Measurements from ENCODE around the gene RPA3. TPM values are rescaled to one million over a fixed set of nuclear protein-coding genes. Genes with fewer than 3 reads are reported as not detected.

RPA3 gene
- total RNA-seq, 2 donors from 2014 or later, result 0.66 to 6.0 TPM

- H3K4me3 ChIP-seq, result no peak overlapping the region
- no peaks in the 10 kb centered on the region for H3K27me3 ChIP-seq
- TF ChIP-seq POLR2A (IDR thresholded peaks at IDR 0.05), result no peak
- peaks cover 50% of the 10 kb centered on the region for H3K4me1 ChIP-seq
- H3K9me3 ChIP-seq, result no peaks in the 10 kb centered on the region
- intact Hi-C loops (cut with DNase I), result no loop called here
- no peak for ATAC-seq
- H3K27ac ChIP-seq, result no peak overlapping the region
- DNase-seq, result no peak
- no peaks in the 10 kb centered on the region for H3K36me3 ChIP-seq (replicated peaks in 1 of 2; ENCODE audit: insufficient read depth in 1 of 2, low read depth in 2 of 2)
These were observed 18.4 kb downstream of the RPA3 start for GRCh38 chr7:7699970-7700369.

- intact Hi-C loops (cut with DNase I), result no loop called here
- H3K9me3 ChIP-seq, result no peaks in the 10 kb centered on the region
- DNase-seq (no peak), ATAC-seq (no peak)
- no peak overlapping the region for H3K4me3 ChIP-seq
- H3K27me3 ChIP-seq, result no peaks in the 10 kb centered on the region
- H3K36me3 ChIP-seq (replicated peaks in 1 of 2; ENCODE audit: insufficient read depth in 1 of 2, low read depth in 2 of 2), result no peaks in the 10 kb centered on the region
- no peak overlapping the region for H3K27ac ChIP-seq
- TF ChIP-seq CTCF (IDR thresholded peaks at IDR 0.05) (no peak), POLR2A (IDR thresholded peaks at IDR 0.05) (no peak)
- peaks cover 54% of the 10 kb centered on the region for H3K4me1 ChIP-seq
These were observed 19.0 kb downstream of the RPA3 start for GRCh38 chr7:7699380-7699779.

- WGBS, 2 donors, result 71 to 94% methylated on average over 2 of the region's 2 CpGs
- Histone ChIP-seq H3K9me3 (no peaks in the 10 kb centered on the region), H3K36me3 (replicated peaks in 1 of 2; ENCODE audit: insufficient read depth in 1 of 2, low read depth in 2 of 2) (no peaks in the 10 kb centered on the region), H3K4me1 (peaks cover 54% of the 10 kb centered on the region), H3K27me3 (no peaks in the 10 kb centered on the region), H3K27ac (no peak overlapping the region), H3K4me3 (no peak overlapping the region)
- ATAC-seq, result no peak
- no peak for DNase-seq
- intact Hi-C loops (cut with DNase I), result no loop called here
- TF ChIP-seq CTCF (IDR thresholded peaks at IDR 0.05) (no peak), POLR2A (IDR thresholded peaks at IDR 0.05) (no peak)
These were observed 19.5 kb downstream of the RPA3 start for GRCh38 chr7:7698930-7699329.

GRCh38 chr7:7696458-7697119, 21.8 kb downstream of the RPA3 start:
- intact Hi-C loops (cut with DNase I), result no loop called here
- DNase-seq (peak in 3 of 4 donors; percentile 28 to 44 (median 40)), ATAC-seq (peak; percentile 98)
- H3K9me3 ChIP-seq, result no peaks in the 10 kb centered on the region
- TF ChIP-seq POLR2A (IDR thresholded peaks at IDR 0.05) (no peak), CTCF (IDR thresholded peaks at IDR 0.05) (no peak)
- peak overlapping the region; percentile 32 to 80 (median 56) for H3K27ac ChIP-seq
- H3K36me3 ChIP-seq (replicated peaks in 1 of 2; ENCODE audit: insufficient read depth in 1 of 2, low read depth in 2 of 2), result no peaks in the 10 kb centered on the region
- H3K27me3 ChIP-seq, result no peaks in the 10 kb centered on the region
- peaks cover 48% of the 10 kb centered on the region for H3K4me1 ChIP-seq
- 12 to 25% methylated on average over 3 of the region's 3 CpGs for WGBS, 2 donors
- H3K4me3 ChIP-seq, result no peak overlapping the region

- no peaks in the 10 kb centered on the region for H3K36me3 ChIP-seq (replicated peaks in 1 of 2; ENCODE audit: insufficient read depth in 1 of 2, low read depth in 2 of 2)
- H3K4me3 ChIP-seq, result no peak overlapping the region
- no peak for ATAC-seq
- intact Hi-C loops (cut with DNase I), result no loop called here
- DNase-seq, result no peak
- peak overlapping the region in 2 of 4 donors; percentile 12 to 28 for H3K27ac ChIP-seq
- H3K9me3 ChIP-seq, result no peaks in the 10 kb centered on the region
- TF ChIP-seq POLR2A (IDR thresholded peaks at IDR 0.05), result no peak
- no peak for TF ChIP-seq CTCF (IDR thresholded peaks at IDR 0.05)
- no peaks in the 10 kb centered on the region for H3K27me3 ChIP-seq
- 14 to 25% methylated on average over 5 of the region's 5 CpGs for WGBS, 2 donors
- peaks cover 39% of the 10 kb centered on the region for H3K4me1 ChIP-seq
These were observed 23.1 kb downstream of the RPA3 start for GRCh38 chr7:7695111-7695817.
